Measurements from ENCODE around the gene SYVN1.

- TF ChIP-seq CEBPB (IDR thresholded peaks at IDR 0.05) (no peak), BHLHE40 (IDR thresholded peaks at IDR 0.05; ENCODE audit: low read depth, low read length) (no peak), CTCF (IDR thresholded peaks at IDR 0.05) (no peak), ZC3H11A (IDR thresholded peaks at IDR 0.05) (no peak), REST (IDR thresholded peaks at IDR 0.05) (no peak), KDM5A (IDR thresholded peaks at IDR 0.05) (peak; percentile 99), JUN (IDR thresholded peaks at IDR 0.05) (peak; percentile 63 to 88; a peak in 3 of 5 replicates)
Measured at GRCh38 chr11:65083834-65084597, 50.3 kb downstream of the SYVN1 start, which contains the start of the genes CDCA5 and ZFPL1.
